ENCODE data around the gene ICA1. TPM values are rescaled to one million over a fixed set of nuclear protein-coding genes. Genes with fewer than 3 reads are reported as not detected.

Gene ICA1
- total RNA-seq, 1 donor from 2014 or later: 25.5 TPM

GRCh38 chr7:8177109-8177933 is 84.6 kb downstream of the ICA1 start:
- H3K36me3 ChIP-seq: no peaks in the 10 kb centered on the region
- H3K9me3 ChIP-seq: no peaks in the 10 kb centered on the region
- no peak overlapping the region for H3K27ac ChIP-seq
- no peaks in the 10 kb centered on the region for H3K27me3 ChIP-seq
- no peaks in the 10 kb centered on the region for H3K4me1 ChIP-seq
- DNase-seq (ENCODE audit: extremely low spot score in 2 of 2): no peak
- intact Hi-C loops (cut with DNase I): no loop called here
- TF ChIP-seq, protein P1, sequence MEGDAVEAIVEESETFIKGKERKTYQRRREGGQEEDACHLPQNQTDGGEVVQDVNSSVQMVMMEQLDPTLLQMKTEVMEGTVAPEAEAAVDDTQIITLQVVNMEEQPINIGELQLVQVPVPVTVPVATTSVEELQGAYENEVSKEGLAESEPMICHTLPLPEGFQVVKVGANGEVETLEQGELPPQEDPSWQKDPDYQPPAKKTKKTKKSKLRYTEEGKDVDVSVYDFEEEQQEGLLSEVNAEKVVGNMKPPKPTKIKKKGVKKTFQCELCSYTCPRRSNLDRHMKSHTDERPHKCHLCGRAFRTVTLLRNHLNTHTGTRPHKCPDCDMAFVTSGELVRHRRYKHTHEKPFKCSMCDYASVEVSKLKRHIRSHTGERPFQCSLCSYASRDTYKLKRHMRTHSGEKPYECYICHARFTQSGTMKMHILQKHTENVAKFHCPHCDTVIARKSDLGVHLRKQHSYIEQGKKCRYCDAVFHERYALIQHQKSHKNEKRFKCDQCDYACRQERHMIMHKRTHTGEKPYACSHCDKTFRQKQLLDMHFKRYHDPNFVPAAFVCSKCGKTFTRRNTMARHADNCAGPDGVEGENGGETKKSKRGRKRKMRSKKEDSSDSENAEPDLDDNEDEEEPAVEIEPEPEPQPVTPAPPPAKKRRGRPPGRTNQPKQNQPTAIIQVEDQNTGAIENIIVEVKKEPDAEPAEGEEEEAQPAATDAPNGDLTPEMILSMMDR (IDR thresholded peaks at IDR 0.05): no peak
- no peak for TF ChIP-seq POLR2AphosphoS5 (IDR thresholded peaks at IDR 0.05; ENCODE audit: insufficient read depth in 1 of 2, low read depth in 1 of 2)
- TF ChIP-seq POLR2A (IDR thresholded peaks at IDR 0.05): no peak
- no peak overlapping the region for H3K4me3 ChIP-seq

GRCh38 chr7:8176370-8177081 is 85.4 kb downstream of the ICA1 start:
- H3K36me3 ChIP-seq: no peaks in the 10 kb centered on the region
- intact Hi-C loops (cut with DNase I): no loop called here
- no peaks in the 10 kb centered on the region for H3K9me3 ChIP-seq
- no peaks in the 10 kb centered on the region for H3K4me1 ChIP-seq
- DNase-seq (ENCODE audit: extremely low spot score in 2 of 2): no peak
- H3K27me3 ChIP-seq: no peaks in the 10 kb centered on the region
- H3K27ac ChIP-seq: no peak overlapping the region
- no peak overlapping the region for H3K4me3 ChIP-seq
- TF ChIP-seq, protein P1 (IDR thresholded peaks at IDR 0.05): no peak
- no peak for TF ChIP-seq POLR2AphosphoS5 (IDR thresholded peaks at IDR 0.05; ENCODE audit: insufficient read depth in 1 of 2, low read depth in 1 of 2)
- no peak for TF ChIP-seq POLR2A (IDR thresholded peaks at IDR 0.05)

DNA sequence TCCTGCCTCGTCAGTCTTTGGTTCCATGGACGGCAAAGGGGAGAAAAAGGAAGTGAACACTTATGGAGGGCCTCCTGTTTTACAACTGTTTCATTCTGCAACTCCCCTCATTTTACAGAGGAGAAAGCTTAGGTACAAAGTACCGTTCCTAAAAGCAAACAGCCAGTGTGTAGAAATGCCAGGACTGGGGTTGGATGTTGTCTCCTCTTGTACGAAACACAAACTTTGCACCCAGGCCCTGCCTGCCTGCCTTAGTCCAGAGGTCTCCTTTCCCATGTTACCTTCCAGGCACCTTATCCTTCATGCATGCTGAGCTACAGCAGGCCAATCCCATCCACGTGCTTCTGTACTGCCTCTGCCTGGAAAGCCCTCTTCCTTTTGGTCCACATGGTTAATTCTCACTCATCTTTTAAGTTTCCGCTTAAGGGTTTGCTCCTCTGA is 86.0 kb downstream of the ICA1 start:
- DNase-seq (ENCODE audit: extremely low spot score in 2 of 2): no peak
- Histone ChIP-seq H3K9me3 (no peaks in the 10 kb centered on the region), H3K4me3 (no peak overlapping the region), H3K4me1 (no peaks in the 10 kb centered on the region), H3K27me3 (no peaks in the 10 kb centered on the region), H3K27ac (no peak overlapping the region), H3K36me3 (no peaks in the 10 kb centered on the region)
- no peak for TF ChIP-seq POLR2AphosphoS5 (IDR thresholded peaks at IDR 0.05; ENCODE audit: insufficient read depth in 1 of 2, low read depth in 1 of 2)
- no peak for TF ChIP-seq POLR2A (IDR thresholded peaks at IDR 0.05)
- TF ChIP-seq, protein P1 (IDR thresholded peaks at IDR 0.05): no peak
- intact Hi-C loops (cut with DNase I): no loop called here

GRCh38 chr7:8172372-8173354 is 89.3 kb downstream of the ICA1 start:
- TF ChIP-seq, protein P1 (IDR thresholded peaks at IDR 0.05): no peak
- TF ChIP-seq POLR2AphosphoS5 (IDR thresholded peaks at IDR 0.05; ENCODE audit: insufficient read depth in 1 of 2, low read depth in 1 of 2) (no peak), POLR2A (IDR thresholded peaks at IDR 0.05) (no peak)
- no peak for DNase-seq (ENCODE audit: extremely low spot score in 2 of 2)
- Histone ChIP-seq H3K27ac (no peak overlapping the region), H3K27me3 (no peaks in the 10 kb centered on the region), H3K4me3 (no peak overlapping the region), H3K4me1 (no peaks in the 10 kb centered on the region), H3K36me3 (no peaks in the 10 kb centered on the region), H3K9me3 (no peaks in the 10 kb centered on the region)
- intact Hi-C loops (cut with DNase I): no loop called here
